ENCODE results near the gene MESP2. TPM values are rescaled to one million over a fixed set of nuclear protein-coding genes. Genes with fewer than 3 reads are reported as not detected.

MESP2 gene
- total RNA-seq, 1 experiment from 2014 or later = 1.1 TPM

GRCh38 chr15:89735773-89736172, 40.4 kb upstream of the MESP2 start:
- TF ChIP-seq TCF7L2 (IDR thresholded peaks at IDR 0.05; ENCODE audit: low read depth, low read length) = no peak
- no peak for TF ChIP-seq SIN3A (IDR thresholded peaks at IDR 0.05; ENCODE audit: borderline replicate concordance, insufficient read depth, low read depth, low read length)
- TF ChIP-seq CTCF (IDR thresholded peaks at IDR 0.05) = no peak
- TF ChIP-seq POLR2AphosphoS5 (IDR thresholded peaks at IDR 0.05; ENCODE audit: low read depth, low read length) = no peak
- no peak for TF ChIP-seq REST (IDR thresholded peaks at IDR 0.05; ENCODE audit: insufficient read depth in 1 of 2, low read depth in 2 of 2, low read length in 1 of 2)

GRCh38 chr15:89740137-89740536, 36.0 kb upstream of the MESP2 start:
- Histone ChIP-seq H3K9me3 (ENCODE audit: control insufficient read depth, insufficient read depth, low read depth, low read length) (no peaks in the 10 kb centered on the region), H3K27me3 (ENCODE audit: control insufficient read depth, insufficient read depth, low read length) (no peaks in the 10 kb centered on the region), H3K27ac (ENCODE audit: low read length) (no peak overlapping the region), H3K4me3 (ENCODE audit: low read depth in 2 of 2, low read length in 2 of 2) (no peak overlapping the region; a peak in 1 of 4 replicates), H3K4me1 (ENCODE audit: control insufficient read depth, insufficient read depth, low read length) (no peaks in the 10 kb centered on the region), H3K36me3 (ENCODE audit: control insufficient read depth, insufficient read depth, low read length) (no peaks in the 10 kb centered on the region)
- in situ Hi-C loops (cut with HindIII; ENCODE audit: low pct_unique_long_range_greater_than_20kb, low sequenced_read_pairs) (no loop called here), intact Hi-C loops (cut with micrococcal nuclease; ENCODE audit: unreplicated experiment) (loop anchor here (5.0 to 10.0 kb wide), 2 partner anchors 152 to 335 kb away; partner anchors contain the start of gene AP3S2)
- POLR2A ChIA-PET = interaction anchor here (0.6 kb wide), 1 partner anchor 143 kb away, joined by 3 read pairs; no protein-coding TSS in a partner anchor
- DNase-seq (ENCODE audit: low read depth, low spot score) (peak; percentile 72), ATAC-seq (peak; percentile 96)
- TF ChIP-seq CTCF (IDR thresholded peaks at IDR 0.05) = peak; percentile 94
- no peak for TF ChIP-seq REST (IDR thresholded peaks at IDR 0.05; ENCODE audit: insufficient read depth in 1 of 2, low read depth in 2 of 2, low read length in 1 of 2)
- TF ChIP-seq SIN3A (IDR thresholded peaks at IDR 0.05; ENCODE audit: borderline replicate concordance, insufficient read depth, low read depth, low read length) = no peak
- BruUV-seq (replicated peaks) = no TSS peak
- CTCF ChIA-PET = interaction anchor here (0.6 to 1.6 kb wide), 8 partner anchors 12 to 148 kb away, joined by 3 to 24 read pairs (median 5); no protein-coding TSS in a partner anchor

More at GRCh38 chr15:89735773-89736172, 40.4 kb upstream of the MESP2 start:
- Histone ChIP-seq H3K4me1 (ENCODE audit: control insufficient read depth, insufficient read depth, low read length) (no peaks in the 10 kb centered on the region), H3K4me3 (ENCODE audit: low read depth in 2 of 2, low read length in 2 of 2) (no peak overlapping the region), H3K9me3 (ENCODE audit: control insufficient read depth, insufficient read depth, low read depth, low read length) (no peaks in the 10 kb centered on the region), H3K27me3 (ENCODE audit: control insufficient read depth, insufficient read depth, low read length) (no peaks in the 10 kb centered on the region), H3K36me3 (ENCODE audit: control insufficient read depth, insufficient read depth, low read length) (no peaks in the 10 kb centered on the region), H3K27ac (ENCODE audit: low read length) (no peak overlapping the region)
- ATAC-seq = no peak
- intact Hi-C loops (cut with micrococcal nuclease; ENCODE audit: unreplicated experiment) (no loop called here), in situ Hi-C loops (cut with HindIII; ENCODE audit: low pct_unique_long_range_greater_than_20kb, low sequenced_read_pairs) (no loop called here)
- ChIA-PET POLR2A (no interaction called here), CTCF (no interaction called here)
- no peak for DNase-seq (ENCODE audit: low read depth, low spot score)
- no TSS peak for BruUV-seq (replicated peaks)
